Colonic mucosa (tissue), 4 donors: Measurements from ENCODE around the gene NUSAP1. TPM values are rescaled to one million over a fixed set of nuclear protein-coding genes. Genes with fewer than 3 reads are reported as not detected.
A peak's percentile ranks its signal among the peaks of the same experiment; 100 is the strongest.

Source experiments
- DNase-seq: peaks from one replicate; pipeline ENCODE4 v3.0.0-alpha.2; 2020
- H3K27ac ChIP-seq: fragments of 200-600 bp; one replicate; pipeline ENCODE4 v1.8.0; 2021
- H3K27me3 ChIP-seq: fragments of 200-600 bp; one replicate; pipeline ENCODE4 v1.8.0; 2021
- H3K36me3 ChIP-seq: fragments of 200-600 bp; one replicate; pipeline ENCODE4 v1.8.0; 2021
- H3K4me1 ChIP-seq: fragments of 200-600 bp; one replicate; pipeline ENCODE4 v1.8.0; 2021; ENCODE audit warnings: mild to moderate bottlenecking
- H3K4me3 ChIP-seq: fragments of 200-600 bp; one replicate; pipeline ENCODE4 v1.8.0; 2021
- H3K9ac ChIP-seq, 2 donors: one replicate each; pipeline ENCODE4 v1.7.0; 2013; ENCODE audit warnings: control low read depth in 2 of 2, low read depth in 2 of 2, low read length in 2 of 2
- H3K9me3 ChIP-seq: fragments of 200-600 bp; one replicate; pipeline ENCODE4 v1.8.0; 2021
- intact Hi-C: fragments of 100-400 bp; cut with DNase I; formaldehyde crosslinking; loops from one replicate; pipeline ENCODE4 v1.14.1; 2022
- total RNA-seq, 2 donors: library from RNA; stranded (reverse); fragmentation: NEBNext Ultra II Directional in 1 of 2; extraction: Animal tissue kit (Norgen Biotek cat#: 25700) in 1 of 2; gene quantifications; one replicate each; pipeline ENCODE4 v1.2.1, GENCODE V29; 2021
- TF ChIP-seq, protein P1 (sequence below): fragments of 200-600 bp; IDR thresholded peaks from one replicate; pipeline ENCODE4 v1.8.0; 2022; ENCODE audit warnings: antibody characterized with exemption, mild to moderate bottlenecking
- donor health status: healthy.
- donor health status: DM: no; HTN: no; CAD: no.
- donor health status: DM: no; HTN: no; CAD: no.

The NUSAP1 gene
- total RNA-seq, 2 donors from 2014 or later = 28.6 to 86.4 TPM

DNA sequence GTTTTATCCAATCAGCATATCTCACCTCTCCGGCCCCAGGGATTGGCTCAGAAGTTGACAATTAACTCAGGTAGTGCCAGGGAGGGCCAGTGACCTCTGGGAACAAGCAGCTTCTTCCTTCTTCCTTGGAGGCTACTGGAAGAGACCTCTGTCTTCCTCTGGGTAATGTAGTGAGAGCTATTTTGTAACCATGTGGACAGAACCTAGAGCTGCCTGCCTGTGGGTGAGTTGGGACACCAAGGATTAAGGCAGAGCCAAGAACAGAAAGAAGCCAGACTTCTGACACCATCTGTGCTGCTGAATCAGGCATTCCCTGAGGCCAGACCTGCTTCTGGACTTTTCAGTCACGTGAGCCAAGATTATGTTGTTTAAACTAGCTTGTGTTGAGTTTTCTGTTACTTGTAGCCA lies 75.6 kb downstream of the NUSAP1 start:
- H3K9me3 ChIP-seq = no peaks in the 10 kb centered on the region
- peak overlapping the region; percentile 17 for H3K27ac ChIP-seq
- intact Hi-C loops = no loop called here
- DNase-seq = no peak
- H3K4me3 ChIP-seq = no peak overlapping the region
- H3K9ac ChIP-seq = no peak overlapping the region
- H3K27me3 ChIP-seq = no peaks in the 10 kb centered on the region
- TF ChIP-seq, protein P1, sequence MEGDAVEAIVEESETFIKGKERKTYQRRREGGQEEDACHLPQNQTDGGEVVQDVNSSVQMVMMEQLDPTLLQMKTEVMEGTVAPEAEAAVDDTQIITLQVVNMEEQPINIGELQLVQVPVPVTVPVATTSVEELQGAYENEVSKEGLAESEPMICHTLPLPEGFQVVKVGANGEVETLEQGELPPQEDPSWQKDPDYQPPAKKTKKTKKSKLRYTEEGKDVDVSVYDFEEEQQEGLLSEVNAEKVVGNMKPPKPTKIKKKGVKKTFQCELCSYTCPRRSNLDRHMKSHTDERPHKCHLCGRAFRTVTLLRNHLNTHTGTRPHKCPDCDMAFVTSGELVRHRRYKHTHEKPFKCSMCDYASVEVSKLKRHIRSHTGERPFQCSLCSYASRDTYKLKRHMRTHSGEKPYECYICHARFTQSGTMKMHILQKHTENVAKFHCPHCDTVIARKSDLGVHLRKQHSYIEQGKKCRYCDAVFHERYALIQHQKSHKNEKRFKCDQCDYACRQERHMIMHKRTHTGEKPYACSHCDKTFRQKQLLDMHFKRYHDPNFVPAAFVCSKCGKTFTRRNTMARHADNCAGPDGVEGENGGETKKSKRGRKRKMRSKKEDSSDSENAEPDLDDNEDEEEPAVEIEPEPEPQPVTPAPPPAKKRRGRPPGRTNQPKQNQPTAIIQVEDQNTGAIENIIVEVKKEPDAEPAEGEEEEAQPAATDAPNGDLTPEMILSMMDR = no peak
- no peaks in the 10 kb centered on the region for H3K36me3 ChIP-seq
- H3K4me1 ChIP-seq = no peaks in the 10 kb centered on the region

DNA sequence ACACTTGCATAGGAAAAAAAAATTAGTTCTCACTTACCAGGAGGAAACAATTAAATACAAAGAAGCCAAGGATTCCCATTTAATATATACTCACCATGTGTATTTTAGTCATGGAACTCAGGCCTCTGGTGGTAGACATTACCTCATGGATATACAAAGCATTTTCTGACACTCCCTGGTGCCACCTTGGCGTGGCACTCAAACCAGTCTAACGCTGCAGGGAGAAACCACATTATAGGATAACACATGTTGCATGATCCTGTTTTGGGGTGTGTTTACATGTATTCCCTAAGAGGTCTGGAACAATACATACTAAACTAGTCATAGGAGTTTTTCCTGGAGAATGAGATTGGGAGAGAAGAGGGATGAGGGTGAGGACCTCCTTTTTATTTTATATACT lies 78.3 kb downstream of the NUSAP1 start:
- TF ChIP-seq, protein P1 = no peak
- Histone ChIP-seq H3K4me3 (no peak overlapping the region), H3K27me3 (no peaks in the 10 kb centered on the region), H3K27ac (no peak overlapping the region), H3K36me3 (no peaks in the 10 kb centered on the region), H3K4me1 (no peaks in the 10 kb centered on the region), H3K9me3 (no peaks in the 10 kb centered on the region), H3K9ac (no peak overlapping the region)
- intact Hi-C loops = no loop called here
- no peak for DNase-seq

DNA sequence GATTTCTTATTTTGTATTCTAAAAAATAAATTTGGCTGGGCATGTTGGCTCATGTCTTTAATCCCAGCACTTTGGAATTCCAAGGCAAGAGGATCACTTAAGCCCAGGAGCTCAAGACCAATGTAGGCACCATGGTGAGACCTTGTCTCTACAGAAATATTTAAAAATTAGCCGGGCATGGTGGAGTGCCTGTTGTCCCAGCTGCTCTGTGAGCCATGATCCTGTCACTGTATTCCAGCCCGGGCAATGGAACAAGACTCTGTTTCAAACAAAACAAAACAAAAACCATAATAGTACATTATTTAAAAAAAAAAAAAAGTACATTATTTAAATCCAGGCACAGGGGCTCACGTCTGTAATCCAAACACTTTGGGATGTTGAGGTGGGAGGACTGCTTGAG lies 78.8 kb downstream of the NUSAP1 start:
- no peaks in the 10 kb centered on the region for H3K4me1 ChIP-seq
- TF ChIP-seq, protein P1 = no peak
- H3K27ac ChIP-seq = no peak overlapping the region
- H3K36me3 ChIP-seq = no peaks in the 10 kb centered on the region
- no peak overlapping the region for H3K9ac ChIP-seq
- DNase-seq = no peak
- intact Hi-C loops = no loop called here
- H3K4me3 ChIP-seq = no peak overlapping the region
- no peaks in the 10 kb centered on the region for H3K27me3 ChIP-seq
- H3K9me3 ChIP-seq = no peaks in the 10 kb centered on the region

DNA sequence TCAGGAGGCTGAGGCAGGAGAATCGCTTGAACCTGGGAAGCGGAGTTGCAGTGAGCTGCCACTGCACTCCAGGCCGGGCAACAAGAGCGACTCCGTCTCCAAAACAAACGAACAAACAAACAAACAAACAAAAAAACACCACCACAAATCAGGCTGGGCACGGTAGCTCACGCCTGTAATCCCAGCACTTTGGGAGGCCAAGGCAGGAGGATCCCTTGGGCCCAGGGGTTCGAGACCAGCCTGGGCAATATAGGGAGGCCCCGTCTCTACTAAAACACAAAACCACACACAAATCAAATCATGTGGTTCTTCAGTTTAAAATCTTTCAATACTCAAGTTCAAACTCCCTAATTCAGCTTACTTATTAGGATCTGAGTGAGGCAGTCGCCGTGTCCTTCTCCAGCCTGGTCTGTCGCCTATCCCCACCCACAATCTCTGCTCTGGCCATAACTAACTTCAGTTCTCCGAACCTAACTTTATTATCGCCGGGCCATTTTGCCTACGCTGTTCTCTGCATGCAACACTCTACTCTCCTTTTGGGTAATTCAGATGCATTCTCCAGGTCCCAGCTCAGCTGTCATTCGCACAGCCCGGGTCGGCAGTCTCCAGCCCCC lies 83.6 kb downstream of the NUSAP1 start:
- intact Hi-C loops = no loop called here
- Histone ChIP-seq H3K4me3 (peak overlapping the region; percentile 97), H3K9ac (peak overlapping the region; percentile 48 to 98), H3K27ac (peak overlapping the region; percentile 82), H3K4me1 (no peaks in the 10 kb centered on the region), H3K9me3 (no peaks in the 10 kb centered on the region), H3K27me3 (no peaks in the 10 kb centered on the region), H3K36me3 (no peaks in the 10 kb centered on the region)
- TF ChIP-seq, protein P1 = no peak
- no peak for DNase-seq

DNA sequence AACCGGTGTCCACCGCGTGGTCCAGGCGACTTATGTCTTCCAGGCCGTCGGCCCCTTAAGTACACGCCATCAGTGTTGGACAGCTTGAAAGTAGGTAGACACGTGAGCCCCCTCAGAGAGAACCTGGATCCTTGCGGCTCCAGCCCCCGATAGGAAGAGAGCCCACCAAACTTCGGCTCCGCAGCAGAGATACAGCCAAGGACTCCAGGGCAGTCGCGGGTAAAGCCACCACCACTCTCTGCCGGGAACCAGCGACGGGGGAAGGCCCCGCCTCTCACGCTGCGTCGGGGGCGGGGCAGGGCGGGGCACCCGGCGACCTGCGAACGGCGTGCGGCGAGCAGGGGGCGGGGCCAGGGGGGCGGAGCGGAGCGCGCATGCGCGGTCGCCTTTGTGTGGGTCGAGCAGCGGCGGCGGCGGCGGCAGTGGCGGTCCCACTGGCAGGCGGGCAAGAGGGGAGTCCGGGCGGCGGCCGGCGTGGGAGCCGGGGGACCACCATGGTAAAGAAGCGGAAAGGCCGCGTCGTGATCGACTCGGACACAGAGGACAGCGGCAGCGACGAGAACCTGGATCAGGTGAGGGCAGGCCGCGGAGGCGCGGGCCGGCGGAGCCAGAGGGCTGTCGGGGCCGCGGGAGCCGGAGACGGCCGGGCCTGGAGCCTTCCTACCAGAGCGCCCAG lies 84.2 kb downstream of the NUSAP1 start, which contains the start of gene RTF1:
RTF1 (plus strand) TSS at position 354 of the 676 bp plus-strand sequence; CDS start at position 375, 21 bp downstream.
- no peaks in the 10 kb centered on the region for H3K9me3 ChIP-seq
- peak within 1 kb of the TSS; percentile 95 to 98 for H3K9ac ChIP-seq
- H3K27ac ChIP-seq = peak within 1 kb of the TSS; percentile 82
- TF ChIP-seq, protein P1 = no peak
- peak; percentile 96 for DNase-seq
- H3K4me3 ChIP-seq = peak within 1 kb of the TSS; percentile 97
- no peaks in the 10 kb centered on the region for H3K4me1 ChIP-seq
- intact Hi-C loops = no loop called here
- H3K36me3 ChIP-seq = no peaks in the 10 kb centered on the region
- H3K27me3 ChIP-seq = no peaks in the 10 kb centered on the region
